HEK293 (cell line): ENCODE measurements around the gene SURF1.
A peak's percentile ranks its signal among the peaks of the same experiment; 100 is the strongest.

ENCODE experiments used
- CTCF ChIA-PET: fragments of 350-600 bp; formaldehyde crosslinking; extraction: SDS; loops from one replicate; lab custom pipeline; 2021; ENCODE audit warnings: antibody characterized with exemption; lab: Yijun Ruan, JAX
- POLR2A ChIA-PET: fragments of 300-600 bp; formaldehyde crosslinking; extraction: SDS; loops from one replicate; lab custom pipeline; 2020; ENCODE audit warnings: antibody characterized with exemption, inconsistent platforms; lab: Yijun Ruan, JAX
- H3K27ac ChIP-seq: fragments of 200-500 bp; sonication (Bioruptor generic); 2 replicates; pipeline ENCODE4 v1.5.1; 2014; ENCODE audit warnings: low read depth, low read length, control low read depth, inconsistent platforms; ENCODE audit errors: extremely low read depth
- H3K36me3 ChIP-seq, 2 experiments: fragments of 200-500 bp in 1 of 2; sonication (Bioruptor generic) in 1 of 2; 1 replicate in 1 of 2; 2 replicates in 1 of 2; pipeline ENCODE4 v1.5.1; 2014 to 2017; ENCODE audit warnings: inconsistent platforms in 2 of 2, low read length in 2 of 2; ENCODE audit not compliant: control insufficient read depth in 2 of 2, insufficient read depth in 1 of 2
- H3K4me1 ChIP-seq: fragments of 200-500 bp; sonication (Bioruptor generic); 2 replicates; pipeline ENCODE4 v1.5.1; 2014; ENCODE audit warnings: mild to moderate bottlenecking, low read length, inconsistent platforms; ENCODE audit not compliant: control insufficient read depth, insufficient read depth
- H3K4me3 ChIP-seq: 2 replicates; pipeline ENCODE4 v1.5.1; 2011; ENCODE audit warnings: low read depth, mild to moderate bottlenecking, control low read depth, low read length, moderate library complexity
- H3K9me3 ChIP-seq: fragments of 200-500 bp; sonication (Bioruptor generic); 2 replicates; pipeline ENCODE4 v1.5.1; 2014; ENCODE audit warnings: low read depth, low read length, inconsistent platforms; ENCODE audit not compliant: control insufficient read depth, insufficient read depth
- FEZF1 ChIP-seq: fragments of 450-650 bp; formaldehyde crosslinking; IDR thresholded peaks from 2 replicates; pipeline ENCODE4 v1.5.1; 2016; ENCODE audit warnings: missing biosample characterization, missing genetic modification characterization
- KLF10 ChIP-seq: fragments of 450-650 bp; IDR thresholded peaks from 2 replicates; pipeline ENCODE4 v1.5.1; 2018; ENCODE audit warnings: missing biosample characterization, mild to moderate bottlenecking, missing genetic modification characterization
- MEIS1 ChIP-seq: sonication (generic); formaldehyde crosslinking; IDR thresholded peaks from 2 replicates; pipeline ENCODE4 v1.8.1; 2022; ENCODE audit warnings: missing genetic modification reagents, mild to moderate bottlenecking, borderline replicate concordance
- PATZ1 ChIP-seq: fragments of 450-650 bp; formaldehyde crosslinking; IDR thresholded peaks from 2 replicates; pipeline ENCODE4 v1.5.1; 2016; ENCODE audit warnings: missing biosample characterization, missing genetic modification characterization
- RBAK ChIP-seq: fragments of 450-650 bp; formaldehyde crosslinking; IDR thresholded peaks from 2 replicates; pipeline ENCODE4 v1.5.1; 2016; ENCODE audit warnings: missing biosample characterization, missing genetic modification characterization
- REST ChIP-seq: fragments of 450-650 bp; formaldehyde crosslinking; IDR thresholded peaks from 2 replicates; pipeline ENCODE4 v1.5.1; 2016; ENCODE audit warnings: missing biosample characterization, missing genetic modification characterization
- TRIM28 ChIP-seq: IDR thresholded peaks from 2 replicates; pipeline ENCODE4 v1.6.1; 2011; ENCODE audit warnings: low read length, control low read depth, borderline replicate concordance
- TSHZ1 ChIP-seq: fragments of 450-650 bp; formaldehyde crosslinking; IDR thresholded peaks from 2 replicates; pipeline ENCODE4 v1.5.1; 2016; ENCODE audit warnings: missing biosample characterization, missing genetic modification characterization, borderline replicate concordance
- YY2 ChIP-seq: fragments of 450-650 bp; formaldehyde crosslinking; IDR thresholded peaks from 2 replicates; pipeline ENCODE4 v1.5.1; 2016; ENCODE audit warnings: missing biosample characterization, missing genetic modification characterization
- ZBTB21 ChIP-seq: fragments of 450-650 bp; formaldehyde crosslinking; IDR thresholded peaks from 2 replicates; pipeline ENCODE4 v1.5.1; 2017; ENCODE audit warnings: missing biosample characterization, missing genetic modification characterization
- ZBTB7A ChIP-seq: fragments of 450-650 bp; formaldehyde crosslinking; IDR thresholded peaks from 2 replicates; pipeline ENCODE4 v1.5.1; 2016; ENCODE audit warnings: low read depth, missing biosample characterization, missing genetic modification characterization
- ZIC2 ChIP-seq: fragments of 450-650 bp; formaldehyde crosslinking; IDR thresholded peaks from 2 replicates; pipeline ENCODE4 v1.5.1; 2016; ENCODE audit warnings: missing biosample characterization, missing genetic modification characterization
- ZNF10 ChIP-seq: fragments of 450-650 bp; formaldehyde crosslinking; IDR thresholded peaks from 2 replicates; pipeline ENCODE4 v1.5.1; 2017; ENCODE audit warnings: missing biosample characterization, missing genetic modification characterization
- ZNF132 ChIP-seq: fragments of 450-650 bp; formaldehyde crosslinking; IDR thresholded peaks from 2 replicates; pipeline ENCODE4 v1.5.1; 2017; ENCODE audit warnings: missing biosample characterization, missing genetic modification characterization, borderline replicate concordance
- ZNF138 ChIP-seq: fragments of 450-650 bp; formaldehyde crosslinking; IDR thresholded peaks from 2 replicates; pipeline ENCODE4 v1.5.1; 2016; ENCODE audit warnings: missing biosample characterization, missing genetic modification characterization, borderline replicate concordance
- ZNF266 ChIP-seq: fragments of 450-650 bp; formaldehyde crosslinking; IDR thresholded peaks from 2 replicates; pipeline ENCODE4 v1.5.1; 2016; ENCODE audit warnings: missing biosample characterization, missing genetic modification characterization, low read depth
- ZNF324 ChIP-seq: fragments of 450-650 bp; formaldehyde crosslinking; IDR thresholded peaks from 2 replicates; pipeline ENCODE4 v1.5.1; 2016; ENCODE audit warnings: missing biosample characterization, missing genetic modification characterization
- ZNF350 ChIP-seq: fragments of 450-650 bp; formaldehyde crosslinking; IDR thresholded peaks from 2 replicates; pipeline ENCODE4 v1.5.0; 2017; ENCODE audit warnings: missing biosample characterization, mild to moderate bottlenecking, missing genetic modification characterization
- ZNF366 ChIP-seq: fragments of 450-650 bp; formaldehyde crosslinking; conservative IDR thresholded peaks from 2 replicates; pipeline ENCODE4 v1.5.1; 2016; ENCODE audit warnings: missing biosample characterization, missing genetic modification characterization
- ZNF37A ChIP-seq: fragments of 450-650 bp; IDR thresholded peaks from 2 replicates; pipeline ENCODE4 v1.5.1; 2018; ENCODE audit warnings: missing biosample characterization, missing genetic modification characterization
- ZNF391 ChIP-seq: fragments of 450-650 bp; formaldehyde crosslinking; IDR thresholded peaks from 2 replicates; pipeline ENCODE4 v1.5.1; 2016; ENCODE audit warnings: low read depth, missing biosample characterization, missing genetic modification characterization, borderline replicate concordance
- ZNF488 ChIP-seq: fragments of 450-650 bp; formaldehyde crosslinking; IDR thresholded peaks from 2 replicates; pipeline ENCODE4 v1.5.1; 2016; ENCODE audit warnings: missing biosample characterization, missing genetic modification characterization
- ZNF585B ChIP-seq: fragments of 450-650 bp; formaldehyde crosslinking; IDR thresholded peaks from 2 replicates; pipeline ENCODE4 v1.5.1; 2016; ENCODE audit warnings: missing biosample characterization, missing genetic modification characterization
- ZNF707 ChIP-seq: fragments of 450-650 bp; formaldehyde crosslinking; IDR thresholded peaks from 2 replicates; pipeline ENCODE4 v1.5.1; 2016; ENCODE audit warnings: missing biosample characterization, missing genetic modification characterization
- ZNF785 ChIP-seq: fragments of 450-650 bp; formaldehyde crosslinking; IDR thresholded peaks from 2 replicates; pipeline ENCODE4 v1.5.1; 2016; ENCODE audit warnings: missing biosample characterization, missing genetic modification characterization
- ZSCAN4 ChIP-seq: fragments of 450-650 bp; formaldehyde crosslinking; IDR thresholded peaks from 2 replicates; pipeline ENCODE4 v1.5.1; 2017; ENCODE audit warnings: missing biosample characterization, missing genetic modification characterization

The SURF1 gene

GRCh38 chr9:133335924-133336811 lies 20.1 kb downstream of the SURF1 start, which contains the start of gene SURF6:
SURF6 (minus strand) TSS chr9:133336188; CDS start chr9:133336132, 56 bp downstream.
- POLR2A ChIA-PET: interaction anchor here (0.7 to 2.3 kb wide), 6 partner anchors 11 to 159 kb away, joined by 3 to 18 read pairs (median 6); partner anchors contain the start of genes MED22, RPL7A, STKLD1 and SURF4
- TF ChIP-seq REST (tag by site-specific recombination) (no peak; the same call in none of the 2 replicates), ZNF266 (tag by site-specific recombination) (no peak), YY2 (peak; percentile 90), ZNF391 (tag by site-specific recombination) (peak; percentile 80; the same call in 1 of the 2 replicates), ZNF37A (tag by site-specific recombination) (no peak), ZNF10 (tag by site-specific recombination) (peak; percentile 11; the same call in 1 of the 2 replicates), FEZF1 (tag by site-specific recombination) (peak; percentile 14; the same call in 1 of the 2 replicates), ZIC2 (tag by site-specific recombination) (peak; percentile 82), ZNF785 (tag by site-specific recombination) (peak; percentile 62; the same call in 1 of the 2 replicates), ZNF585B (tag by site-specific recombination) (peak; percentile 3; the same call in 1 of the 2 replicates), RBAK (tag by site-specific recombination) (no peak), TSHZ1 (no peak; the same call in 1 of the 2 replicates), ZNF132 (tag by site-specific recombination) (no peak), MEIS1 (CRISPR knock-in tag) (no peak), ZNF707 (tag by site-specific recombination) (no peak), PATZ1 (tag by site-specific recombination) (peak; percentile 94), ZNF138 (no peak), TRIM28 (no peak), ZNF366 (tag by site-specific recombination) (peak; percentile 83), ZNF488 (no peak), ZSCAN4 (tag by site-specific recombination) (peak; percentile 51; the same call in 1 of the 2 replicates), ZBTB21 (tag by site-specific recombination) (no peak), ZNF324 (tag by site-specific recombination) (peak; percentile 93), ZBTB7A (peak; percentile 11; the same call in 1 of the 2 replicates), ZNF350 (no peak), KLF10 (tag by site-specific recombination) (peak; percentile 66)

More at GRCh38 chr9:133335924-133336811, 20.1 kb downstream of the SURF1 start, which contains the start of gene SURF6:
- Histone ChIP-seq H3K4me3 (peak within 1 kb of the TSS; percentile 74), H3K9me3 (no peaks in the 10 kb centered on the region), H3K36me3 (peaks cover 0 to 61% of the 10 kb centered on the region in 2 experiments; a peak in 1 of 3 replicates), H3K27ac (peak within 1 kb of the TSS; percentile 71), H3K4me1 (peaks cover 4% of the 10 kb centered on the region; the same call in 1 of the 2 replicates)
- CTCF ChIA-PET: interaction anchor here (0.6 to 8.9 kb wide), 4 partner anchors 86 to 192 kb away, joined by 3 to 159 read pairs (median 4); partner anchors contain the start of gene ADAMTS13
